NK-92 (cell line): ENCODE data around the gene RDH16.
"Not testable (repeated sequence)": the region's sequence is repeated elsewhere in the genome, so short reads cannot be mapped to it uniquely, and the experiment has no call there.

Source experiments
- DNase-seq: peaks from one replicate; lab custom pipeline; 2025; ENCODE audit not compliant: unreplicated experiment; lab: John Stamatoyannopoulos, UW

RDH16 gene

GRCh38 chr12:56927281-56927680 lies 30.1 kb downstream of the RDH16 start:
- no peak for DNase-seq

- no peak for DNase-seq
These were observed 35.4 kb downstream of the RDH16 start for GRCh38 chr12:56922031-56922430.

DNA sequence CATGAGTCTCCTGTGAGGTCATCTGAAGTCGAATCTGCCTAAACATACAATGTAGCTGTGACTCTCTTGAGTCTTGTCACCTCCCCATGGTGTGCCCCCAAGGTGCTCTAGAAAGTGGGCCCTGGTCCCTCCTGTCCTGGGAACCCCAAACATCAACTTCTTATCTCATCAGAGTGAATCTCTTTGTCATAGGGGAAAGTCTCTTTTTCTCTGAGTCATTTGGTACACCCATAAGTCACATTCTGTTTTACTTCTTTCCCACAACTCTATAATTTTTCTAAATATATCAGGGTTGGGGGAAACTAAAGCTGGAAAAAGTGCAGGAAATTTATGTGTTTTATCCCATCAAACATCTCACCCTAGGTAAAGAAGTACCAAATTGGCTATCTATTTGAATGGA lies 36.1 kb downstream of the RDH16 start:
- no peak for DNase-seq

DNA sequence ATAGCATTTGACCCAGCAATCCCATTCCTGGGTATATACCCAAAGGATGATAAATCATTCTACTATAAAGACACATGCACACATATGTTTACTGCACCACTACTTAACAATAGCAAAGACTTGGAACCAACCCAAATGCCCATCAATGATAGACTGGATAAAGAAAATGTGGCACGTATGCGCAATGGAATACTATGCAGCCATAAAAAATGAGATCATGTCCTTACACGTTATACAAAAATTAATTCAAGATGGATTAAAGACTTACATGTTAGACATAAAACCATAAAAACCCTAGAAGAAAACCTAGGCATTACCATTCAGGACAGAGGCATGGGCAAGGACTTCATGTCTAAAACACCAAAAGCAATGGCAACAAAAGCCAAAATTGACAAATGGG lies 39.3 kb downstream of the RDH16 start:
- DNase-seq, result not testable (repeated sequence)

GRCh38 chr12:56916996-56917333 lies 40.4 kb downstream of the RDH16 start:
- DNase-seq, result no peak

GRCh38 chr12:56916296-56916995 lies 41.0 kb downstream of the RDH16 start:
- no peak for DNase-seq

DNA sequence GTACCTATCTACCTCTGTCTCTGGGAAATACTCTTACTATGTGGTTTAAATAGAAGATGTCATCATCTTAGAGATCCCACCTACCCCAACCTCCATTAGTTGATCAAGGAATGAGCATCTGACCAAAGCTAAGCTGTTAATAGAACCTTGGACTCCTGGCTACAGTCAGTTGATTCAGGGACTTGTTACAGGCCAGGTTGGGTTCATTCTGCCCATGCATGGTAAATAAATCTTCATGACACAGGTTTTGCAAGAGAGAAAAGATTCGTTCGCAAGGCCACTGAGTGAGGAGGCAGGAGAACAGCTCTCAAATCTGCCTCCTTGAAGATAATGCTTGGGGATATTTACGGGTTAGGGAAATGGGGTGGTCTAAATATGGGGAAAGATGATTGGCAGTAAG lies 42.7 kb downstream of the RDH16 start:
- no peak for DNase-seq

- DNase-seq, result no peak
These were observed 43.2 kb downstream of the RDH16 start for GRCh38 chr12:56914256-56914655.

- not testable (repeated sequence) for DNase-seq
These were observed 48.0 kb downstream of the RDH16 start for GRCh38 chr12:56909403-56909802.

GRCh38 chr12:56908136-56908535 lies 49.3 kb downstream of the RDH16 start:
- DNase-seq, result no peak

- no peak for DNase-seq
These were observed 51.6 kb downstream of the RDH16 start for GRCh38 chr12:56905852-56906251.

- DNase-seq, result no peak
These were observed 54.0 kb downstream of the RDH16 start for GRCh38 chr12:56903374-56903773.
